Measurements from ENCODE around the gene SH3BP1. TPM values are rescaled to one million over a fixed set of nuclear protein-coding genes. Genes with fewer than 3 reads are reported as not detected.

The SH3BP1 gene
- total and polyA plus RNA-seq, 2 of the 13 experiments (the other 11 are each of a cell fraction or from before 2014, with no cell fraction given), result 8.4 to 18.5 TPM

- TF ChIP-seq PATZ1 (CRISPR knock-in tag; IDR thresholded peaks at IDR 0.05) (peak; percentile 99), ARID4A (CRISPR knock-in tag; IDR thresholded peaks at IDR 0.05; ENCODE audit: borderline replicate concordance) (peak; percentile 64; the same call in 1 of the 2 replicates), SMARCE1 (IDR thresholded peaks at IDR 0.05; ENCODE audit: borderline replicate concordance) (no peak), HOXA3 (CRISPR knock-in tag; IDR thresholded peaks at IDR 0.05) (peak; percentile 86), FOXA1 (IDR thresholded peaks at IDR 0.05) (no peak), FOXA1 (CRISPR knock-in tag; IDR thresholded peaks at IDR 0.05) (0 out of 2 replicates have a peak, but pooled peaks have one; percentile 15), ZNF513 (CRISPR knock-in tag; conservative IDR thresholded peaks at IDR 0.05) (no peak), AGO2 (optimal IDR thresholded peaks at IDR 0.05; ENCODE audit: low read depth, low read length) (peak; percentile 92), ZBTB33 (CRISPR knock-in tag; IDR thresholded peaks at IDR 0.05) (no peak), FOXK2 (IDR thresholded peaks at IDR 0.05) (no peak), FOXP1 (IDR thresholded peaks at IDR 0.05) (no peak), FOXP1 (CRISPR knock-in tag; IDR thresholded peaks at IDR 0.05) (no peak), RCOR2 (CRISPR knock-in tag; IDR thresholded peaks at IDR 0.05) (peak; percentile 52; the same call in 1 of the 2 replicates), ZNF292 (CRISPR knock-in tag; IDR thresholded peaks at IDR 0.05; ENCODE audit: borderline replicate concordance, low read depth) (peak; percentile 68; the same call in 1 of the 2 replicates), ZNF281 (CRISPR knock-in tag; IDR thresholded peaks at IDR 0.05; ENCODE audit: borderline replicate concordance) (peak; percentile 87; the same call in 1 of the 2 replicates), RBM22 (optimal IDR thresholded peaks at IDR 0.05; ENCODE audit: low read length) (no peak), ZNF562 (CRISPR knock-in tag; IDR thresholded peaks at IDR 0.05; ENCODE audit: borderline replicate concordance) (no peak), ISX (CRISPR knock-in tag; conservative IDR thresholded peaks at IDR 0.05) (no peak)
These were observed 7.9 kb upstream of the SH3BP1 start (continued) for GRCh38 chr22:37631448-37632173.

Measured in HepG2 (cell line).